CD4-positive, alpha-beta memory T cell (primary cell): ENCODE measurements around the gene SORCS3. TPM values are rescaled to one million over a fixed set of nuclear protein-coding genes. Genes with fewer than 3 reads are reported as not detected.

Source experiments
- CTCF ChIA-PET: fragments of 350-600 bp; sonication (Branson Sonifier 250); formaldehyde crosslinking; loops from one replicate; lab custom pipeline; 2021; ENCODE audit warnings: inconsistent platforms; ENCODE audit not compliant: partially characterized antibody; lab: Charles Lee
- POLR2A ChIA-PET: fragments of 350-600 bp; sonication (Branson Sonifier 250); formaldehyde crosslinking; loops from one replicate; lab custom pipeline; 2021; ENCODE audit not compliant: partially characterized antibody; lab: Charles Lee
- DNase-seq, 5 donors: peaks; one replicate each; pipeline versions ENCODE4 v3.0.0 to v3.0.0-alpha.2; 2020 to 2022; ENCODE audit warnings: mixed read lengths in 1 of 5
- H3K27ac ChIP-seq: one replicate; pipeline ENCODE4 v1.7.0; 2013; ENCODE audit warnings: low read depth, low read length
- H3K27me3 ChIP-seq: 2 replicates; pipeline ENCODE4 v1.7.0; 2013; ENCODE audit warnings: mild to moderate bottlenecking, low read length, moderate library complexity; ENCODE audit not compliant: insufficient read depth
- H3K36me3 ChIP-seq: 2 replicates; pipeline ENCODE4 v1.7.0; 2013; ENCODE audit warnings: mild to moderate bottlenecking, low read length, moderate library complexity; ENCODE audit not compliant: insufficient read depth
- H3K4me1 ChIP-seq: 2 replicates; pipeline ENCODE4 v1.7.0; 2013; ENCODE audit warnings: mild to moderate bottlenecking, low read length, moderate library complexity; ENCODE audit not compliant: insufficient read depth
- H3K4me3 ChIP-seq, 2 donors: one replicate each; pipeline ENCODE4 v1.7.0; 2013; ENCODE audit warnings: low read length in 2 of 2, mild to moderate bottlenecking in 1 of 2
- H3K9me3 ChIP-seq, 2 donors: one replicate each; pipeline ENCODE4 v1.7.0; 2013; ENCODE audit warnings: low read length in 2 of 2, control low read depth in 1 of 2; ENCODE audit not compliant: control insufficient read depth in 1 of 2
- H3K27ac Mint-ChIP-seq, 7 donors: one replicate each; pipeline ENCODE4 v1.8.0; 2020 to 2021; ENCODE audit warnings: mixed read lengths in 7 of 7, mild to moderate bottlenecking in 6 of 7, inconsistent platforms in 3 of 7, moderate library complexity in 3 of 7
- H3K27me3 Mint-ChIP-seq, 2 donors: one replicate each; pipeline ENCODE4 v1.8.0; 2020 to 2021; ENCODE audit warnings: mixed read lengths in 2 of 2
- H3K36me3 Mint-ChIP-seq, 2 donors: one replicate each; pipeline ENCODE4 v1.8.0; 2020 to 2021; ENCODE audit warnings: mixed read lengths in 2 of 2, inconsistent platforms in 1 of 2, mild to moderate bottlenecking in 1 of 2
- H3K4me1 Mint-ChIP-seq, 4 donors: one replicate each; pipeline ENCODE4 v1.8.0; 2020 to 2021; ENCODE audit warnings: mixed read lengths in 4 of 4, mild to moderate bottlenecking in 1 of 4
- H3K4me3 Mint-ChIP-seq, 8 donors: one replicate each; pipeline ENCODE4 v1.8.0; 2020 to 2021; ENCODE audit warnings: mixed read lengths in 8 of 8, mild to moderate bottlenecking in 7 of 8, moderate library complexity in 6 of 8, inconsistent platforms in 3 of 8
- H3K9me3 Mint-ChIP-seq, 8 donors: one replicate each; pipeline ENCODE4 v1.8.0; 2020 to 2021; ENCODE audit warnings: mixed read lengths in 8 of 8, mild to moderate bottlenecking in 5 of 8, inconsistent platforms in 3 of 8, moderate library complexity in 1 of 8
- intact Hi-C: fragments of 100-400 bp; cut with micrococcal nuclease; formaldehyde crosslinking; loops from one replicate; pipeline ENCODE4 v1.15.1; 2023
- polyA plus RNA-seq, 2 donors: library from polyadenylated mRNA; unstranded; fragments of 300-500 nt; fragmentation: Illumina TruSeq; gene quantifications; one replicate each; pipeline ENCODE4 v1.2.3, GENCODE V29; 2021
- total RNA-seq, 2 experiments: library from RNA; stranded (reverse); gene quantifications; one replicate each; pipeline ENCODE4 v1.2.3, GENCODE V29; 2021

Gene SORCS3
- total and polyA plus RNA-seq, 4 experiments from 2014 or later, result 0.06 to 0.21 TPM; not detected in 2

- Histone ChIP-seq H3K9me3 (no peaks in the 10 kb centered on the region), H3K27ac (no peak overlapping the region), H3K36me3 (no peaks in the 10 kb centered on the region), H3K4me3 (no peak overlapping the region), H3K4me1 (peaks cover 1% of the 10 kb centered on the region), H3K27me3 (no peaks in the 10 kb centered on the region)
- Mint-ChIP-seq H3K4me3 (no peak overlapping the region), H3K4me1 (peaks cover 0 to 5% (median 1%) of the 10 kb centered on the region in 4 donors), H3K9me3 (peaks cover 0 to 11% (median 0%) of the 10 kb centered on the region in 8 donors), H3K27me3 (no peaks in the 10 kb centered on the region), H3K27ac (no peak overlapping the region), H3K36me3 (no peaks in the 10 kb centered on the region)
- ChIA-PET CTCF (no interaction called here), POLR2A (no interaction called here)
- DNase-seq, result no peak
- intact Hi-C loops, result no loop called here
Observed at GRCh38 chr10:104941662-104942061, 300.6 kb downstream of the SORCS3 start.

GRCh38 chr10:104947314-104947713 lies 306.2 kb downstream of the SORCS3 start:
- Histone ChIP-seq H3K4me1 (no peaks in the 10 kb centered on the region), H3K36me3 (no peaks in the 10 kb centered on the region), H3K27ac (no peak overlapping the region), H3K27me3 (no peaks in the 10 kb centered on the region), H3K9me3 (no peaks in the 10 kb centered on the region), H3K4me3 (no peak overlapping the region)
- POLR2A ChIA-PET, result no interaction called here
- no peaks in the 10 kb centered on the region for H3K36me3 Mint-ChIP-seq
- no peak overlapping the region for H3K27ac Mint-ChIP-seq
- CTCF ChIA-PET, result no interaction called here
- intact Hi-C loops, result no loop called here
- no peak for DNase-seq
- no peaks in the 10 kb centered on the region for H3K27me3 Mint-ChIP-seq
- H3K9me3 Mint-ChIP-seq, result peaks cover 0 to 6% (median 0%) of the 10 kb centered on the region in 8 donors
- H3K4me3 Mint-ChIP-seq, result no peak overlapping the region
- H3K4me1 Mint-ChIP-seq, result no peaks in the 10 kb centered on the region

- POLR2A ChIA-PET, result no interaction called here
- intact Hi-C loops, result no loop called here
Observed at GRCh38 chr10:104957178-104957841, 316.2 kb downstream of the SORCS3 start.

GRCh38 chr10:104966563-104967297 lies 325.6 kb downstream of the SORCS3 start:
- H3K36me3 Mint-ChIP-seq, result no peaks in the 10 kb centered on the region
- CTCF ChIA-PET, result no interaction called here
- H3K27ac Mint-ChIP-seq, result no peak overlapping the region
- no peak for DNase-seq
- H3K9me3 ChIP-seq, result no peaks in the 10 kb centered on the region
- H3K4me3 ChIP-seq, result no peak overlapping the region
- H3K9me3 Mint-ChIP-seq, result peaks cover 2 to 10% (median 7%) of the 10 kb centered on the region in 8 donors
- POLR2A ChIA-PET, result no interaction called here
- no peaks in the 10 kb centered on the region for H3K27me3 ChIP-seq
- H3K4me1 ChIP-seq, result no peaks in the 10 kb centered on the region
- H3K4me1 Mint-ChIP-seq, result no peaks in the 10 kb centered on the region
- H3K36me3 ChIP-seq, result no peaks in the 10 kb centered on the region
- H3K27ac ChIP-seq, result no peak overlapping the region
- no peak overlapping the region for H3K4me3 Mint-ChIP-seq
- H3K27me3 Mint-ChIP-seq, result no peaks in the 10 kb centered on the region
- intact Hi-C loops, result no loop called here

More at GRCh38 chr10:104957178-104957841, 316.2 kb downstream of the SORCS3 start:
- H3K9me3 ChIP-seq, result no peaks in the 10 kb centered on the region
- no peak for DNase-seq
- H3K27ac Mint-ChIP-seq, result no peak overlapping the region
- no peaks in the 10 kb centered on the region for H3K27me3 ChIP-seq
- H3K27ac ChIP-seq, result no peak overlapping the region
- H3K4me1 Mint-ChIP-seq, result no peaks in the 10 kb centered on the region
- CTCF ChIA-PET, result no interaction called here
- H3K27me3 Mint-ChIP-seq, result no peaks in the 10 kb centered on the region
- no peaks in the 10 kb centered on the region for H3K36me3 ChIP-seq
- H3K4me3 ChIP-seq, result no peak overlapping the region
- H3K4me3 Mint-ChIP-seq, result no peak overlapping the region
- H3K4me1 ChIP-seq, result no peaks in the 10 kb centered on the region
- peaks cover 0 to 6% (median under 1%) of the 10 kb centered on the region in 8 donors for H3K9me3 Mint-ChIP-seq
- no peaks in the 10 kb centered on the region for H3K36me3 Mint-ChIP-seq

GRCh38 chr10:104980368-104980767 lies 339.3 kb downstream of the SORCS3 start:
- Histone ChIP-seq H3K27me3 (no peaks in the 10 kb centered on the region), H3K4me3 (no peak overlapping the region), H3K27ac (no peak overlapping the region), H3K9me3 (no peaks in the 10 kb centered on the region), H3K4me1 (no peaks in the 10 kb centered on the region), H3K36me3 (no peaks in the 10 kb centered on the region)
- ChIA-PET CTCF (no interaction called here), POLR2A (no interaction called here)
- no peak overlapping the region for H3K27ac Mint-ChIP-seq
- no peaks in the 10 kb centered on the region for H3K27me3 Mint-ChIP-seq
- peaks cover 0 to 1% (median 0%) of the 10 kb centered on the region in 4 donors for H3K4me1 Mint-ChIP-seq
- H3K36me3 Mint-ChIP-seq, result no peaks in the 10 kb centered on the region
- no peak for DNase-seq
- H3K4me3 Mint-ChIP-seq, result no peak overlapping the region
- H3K9me3 Mint-ChIP-seq, result peaks cover 0 to 2% (median 0%) of the 10 kb centered on the region in 8 donors
- intact Hi-C loops, result no loop called here

- POLR2A ChIA-PET, result no interaction called here
- peaks cover 0 to 12% (median 1%) of the 10 kb centered on the region in 8 donors for H3K9me3 Mint-ChIP-seq
- intact Hi-C loops, result no loop called here
- no peaks in the 10 kb centered on the region for H3K9me3 ChIP-seq
- H3K36me3 Mint-ChIP-seq, result no peaks in the 10 kb centered on the region
- DNase-seq, result no peak
- CTCF ChIA-PET, result no interaction called here
- H3K4me3 Mint-ChIP-seq, result no peak overlapping the region
- H3K27me3 ChIP-seq, result no peaks in the 10 kb centered on the region
- H3K27ac Mint-ChIP-seq, result no peak overlapping the region
- H3K4me3 ChIP-seq, result no peak overlapping the region
- no peak overlapping the region for H3K27ac ChIP-seq
- no peaks in the 10 kb centered on the region for H3K27me3 Mint-ChIP-seq
- peaks cover 0 to 1% (median 0%) of the 10 kb centered on the region in 4 donors for H3K4me1 Mint-ChIP-seq
- H3K4me1 ChIP-seq, result no peaks in the 10 kb centered on the region
- no peaks in the 10 kb centered on the region for H3K36me3 ChIP-seq
Observed at GRCh38 chr10:104981995-104982394, 340.9 kb downstream of the SORCS3 start.

GRCh38 chr10:104988686-104989085 lies 347.6 kb downstream of the SORCS3 start:
- Mint-ChIP-seq H3K4me3 (no peak overlapping the region), H3K4me1 (no peaks in the 10 kb centered on the region), H3K27me3 (no peaks in the 10 kb centered on the region), H3K36me3 (no peaks in the 10 kb centered on the region), H3K9me3 (peaks cover 0 to 15% (median 2%) of the 10 kb centered on the region in 8 donors), H3K27ac (no peak overlapping the region)
- H3K36me3 ChIP-seq, result no peaks in the 10 kb centered on the region
- H3K4me1 ChIP-seq, result no peaks in the 10 kb centered on the region
- CTCF ChIA-PET, result no interaction called here
- no peaks in the 10 kb centered on the region for H3K27me3 ChIP-seq
- H3K4me3 ChIP-seq, result no peak overlapping the region
- H3K27ac ChIP-seq, result no peak overlapping the region
- no peak for DNase-seq
- POLR2A ChIA-PET, result no interaction called here
- intact Hi-C loops, result no loop called here
- no peaks in the 10 kb centered on the region for H3K9me3 ChIP-seq
